H1 (cell line): ENCODE data around the gene DYNLT1. TPM values are rescaled to one million over a fixed set of nuclear protein-coding genes. Genes with fewer than 3 reads are reported as not detected.

Experiments
- CTCF ChIA-PET: fragments of 300-600 bp; sonication (Branson Sonifier 250); formaldehyde crosslinking; loops from one replicate; lab custom pipeline; 2021; ENCODE audit not compliant: partially characterized antibody; lab: Charles Lee
- POLR2A ChIA-PET: fragments of 300-600 bp; sonication (Branson Sonifier 250); formaldehyde crosslinking; loops from one replicate; lab custom pipeline; 2021; ENCODE audit warnings: inconsistent platforms; ENCODE audit not compliant: partially characterized antibody; lab: Charles Lee
- DNase-seq, 2 experiments: peaks; one replicate each; pipeline versions ENCODE4 v3.0.0 to v3.0.0-alpha.2; 2010 to 2022; ENCODE audit warnings: low spot score in 2 of 2, low read depth in 1 of 2, mixed read lengths in 1 of 2
- FAIRE-seq: peaks from 2 replicates; lab custom pipeline; 2011; peaks lifted over from hg19 to GRCh38; lab: Jason Lieb, UNC
- H2AFZ ChIP-seq: 2 replicates; pipeline ENCODE4 v1.8.1; 2012; ENCODE audit warnings: low read length, inconsistent platforms
- H2AK5ac ChIP-seq: 2 replicates; pipeline ENCODE4 v1.6.1; 2013; ENCODE audit warnings: low read depth, low read length
- H2BK120ac ChIP-seq: replicated peaks from 2 replicates; pipeline ENCODE3; 2013; ENCODE audit warnings: low read depth, low read length, inconsistent platforms
- H2BK12ac ChIP-seq: 2 replicates; pipeline ENCODE4 v1.6.1; 2013; ENCODE audit warnings: low read depth, low read length
- H2BK15ac ChIP-seq: 2 replicates; pipeline ENCODE4 v1.6.1; 2013; ENCODE audit warnings: low read length
- H2BK20ac ChIP-seq: 2 replicates; pipeline ENCODE4 v1.6.1; 2013; ENCODE audit warnings: low read length
- H2BK5ac ChIP-seq: 2 replicates; pipeline ENCODE4 v1.6.1; 2013; ENCODE audit warnings: low read depth, low read length
- H3K14ac ChIP-seq: 2 replicates; pipeline ENCODE4 v1.6.1; 2013; ENCODE audit warnings: inconsistent platforms; ENCODE audit not compliant: insufficient read length
- H3K18ac ChIP-seq: 2 replicates; pipeline ENCODE4 v1.6.1; 2013; ENCODE audit warnings: low read length; ENCODE audit errors: extremely low read depth
- H3K23ac ChIP-seq: 2 replicates; pipeline ENCODE4 v1.6.1; 2013; ENCODE audit warnings: inconsistent platforms; ENCODE audit not compliant: insufficient read length
- H3K23me2 ChIP-seq: 2 replicates; pipeline ENCODE4 v1.6.1; 2013; ENCODE audit warnings: low read depth, low read length
- H3K27ac ChIP-seq: 2 replicates; pipeline ENCODE4 v1.6.1; 2011; ENCODE audit warnings: low read depth, low read length, inconsistent platforms
- H3K27me3 ChIP-seq, 4 experiments: replicated peaks in 1 of 4; 1 replicate in 1 of 4; 2 replicates in 3 of 4; pipeline versions ENCODE4 v1.6.1 to v1.8.1; 2011 to 2013; ENCODE audit warnings: low read length in 3 of 4, mild to moderate bottlenecking in 3 of 4, inconsistent platforms in 2 of 4, mixed read lengths in 2 of 4, moderate library complexity in 1 of 4; ENCODE audit not compliant: control insufficient read depth in 3 of 4, insufficient read depth in 3 of 4; ENCODE audit errors: extremely low read depth in 1 of 4
- H3K36me3 ChIP-seq, 4 experiments: 2 replicates each; pipeline versions ENCODE4 v1.6.1 to v1.8.1; 2011 to 2013; ENCODE audit warnings: mild to moderate bottlenecking in 4 of 4, low read length in 3 of 4, moderate library complexity in 2 of 4, control low read depth in 1 of 4, inconsistent platforms in 1 of 4; ENCODE audit not compliant: insufficient read depth in 4 of 4, control insufficient read depth in 2 of 4
- H3K4ac ChIP-seq: replicated peaks from 2 replicates; pipeline ENCODE3; 2013; ENCODE audit warnings: low read length, low read depth, mixed read lengths, inconsistent platforms; ENCODE audit not compliant: insufficient read length
- H3K4me1 ChIP-seq, 4 experiments: replicated peaks in 1 of 4; 1 replicate in 1 of 4; 2 replicates in 3 of 4; pipeline versions ENCODE4 v1.6.1 to v1.8.1; 2011 to 2013; ENCODE audit warnings: low read length in 3 of 4, inconsistent platforms in 2 of 4, mixed read lengths in 1 of 4; ENCODE audit not compliant: insufficient read depth in 4 of 4, control insufficient read depth in 3 of 4
- H3K4me2 ChIP-seq, 2 experiments: 2 replicates each; pipeline versions ENCODE4 v1.6.1 to v1.8.1; 2011 to 2013; ENCODE audit warnings: low read depth in 2 of 2, low read length in 2 of 2, control low read depth in 1 of 2, inconsistent platforms in 1 of 2, mild to moderate bottlenecking in 1 of 2; ENCODE audit not compliant: insufficient read depth in 1 of 2
- H3K4me3 ChIP-seq, 4 experiments: fragments of 200-600, 300-600 bp in 1 of 4; sonication (generic), shearing (Covaris generic), sonication (Bioruptor Twin) in 1 of 4; 2 replicates each; pipeline versions ENCODE4 v1.5.1 to v1.8.1; 2011 to 2016; ENCODE audit warnings: low read length in 4 of 4, low read depth in 3 of 4, control low read depth in 2 of 4, inconsistent platforms in 2 of 4, mild to moderate bottlenecking in 2 of 4, mixed read lengths in 1 of 4, moderate library complexity in 1 of 4; ENCODE audit not compliant: insufficient read depth in 2 of 4; ENCODE audit errors: extremely low read depth in 1 of 4
- H3K56ac ChIP-seq: replicated peaks from 2 replicates; pipeline ENCODE3; 2013; ENCODE audit warnings: low read depth, mild to moderate bottlenecking, mixed read lengths, low read length, inconsistent platforms; ENCODE audit not compliant: insufficient read length
- H3K79me1 ChIP-seq: 2 replicates; pipeline ENCODE4 v1.6.1; 2013; ENCODE audit warnings: low read depth, low read length, control low read depth
- H3K79me2 ChIP-seq, 2 experiments: 2 replicates each; pipeline versions ENCODE4 v1.6.1 to v1.8.1; 2012 to 2013; ENCODE audit warnings: low read length in 2 of 2, mild to moderate bottlenecking in 2 of 2, inconsistent platforms in 1 of 2; ENCODE audit not compliant: insufficient read depth in 2 of 2, control insufficient read depth in 1 of 2
- H3K9ac ChIP-seq, 4 experiments: replicated peaks in 1 of 4; 1 replicate in 1 of 4; 2 replicates in 3 of 4; pipeline versions ENCODE4 v1.6.1 to v1.8.1; 2011 to 2013; ENCODE audit warnings: low read depth in 3 of 4, low read length in 3 of 4, control low read depth in 2 of 4, mild to moderate bottlenecking in 2 of 4, moderate library complexity in 2 of 4, inconsistent platforms in 1 of 4; ENCODE audit errors: extremely low read depth in 1 of 4
- H3K9me3 ChIP-seq, 2 experiments: 2 replicates each; pipeline versions ENCODE4 v1.6.1 to v1.8.1; 2012 to 2013; ENCODE audit warnings: mild to moderate bottlenecking in 2 of 2, moderate library complexity in 2 of 2, control low read depth in 1 of 2, inconsistent platforms in 1 of 2, low read depth in 1 of 2, low read length in 1 of 2, mixed read lengths in 1 of 2; ENCODE audit not compliant: insufficient read depth in 2 of 2
- H4K20me1 ChIP-seq, 2 experiments: replicated peaks in 1 of 2; 2 replicates each; pipeline versions ENCODE3 to v1.8.1; 2011 to 2013; ENCODE audit warnings: inconsistent platforms in 2 of 2, low read length in 2 of 2, mild to moderate bottlenecking in 1 of 2; ENCODE audit not compliant: insufficient read depth in 2 of 2, control insufficient read depth in 1 of 2
- H4K5ac ChIP-seq: 2 replicates; pipeline ENCODE4 v1.6.1; 2013; ENCODE audit warnings: low read length, low read depth, mixed read lengths, inconsistent platforms; ENCODE audit not compliant: insufficient read length
- H4K8ac ChIP-seq: 2 replicates; pipeline ENCODE4 v1.8.0; 2013; ENCODE audit warnings: mild to moderate bottlenecking, moderate library complexity, low read length, inconsistent platforms; ENCODE audit not compliant: insufficient read depth; ENCODE audit errors: extremely low read depth
- H4K91ac ChIP-seq: replicated peaks from 2 replicates; pipeline ENCODE3; 2013; ENCODE audit warnings: low read length, mixed read lengths, inconsistent platforms; ENCODE audit not compliant: insufficient read length
- BCL11A ChIP-seq, 2 experiments: IDR thresholded peaks; one replicate each; pipeline ENCODE4 v1.6.1; 2011; ENCODE audit warnings: low read depth in 2 of 2, low read length in 2 of 2, mild to moderate bottlenecking in 2 of 2
- MAFK ChIP-seq: IDR thresholded peaks from 2 replicates; pipeline ENCODE4 v1.6.1; 2012; ENCODE audit warnings: low read depth, mild to moderate bottlenecking, improper control_type of control experiment, low read length
- WGBS, 2 experiments: shearing (Covaris generic) in 1 of 2; methylation state at CpG; one replicate each; pipeline versions ENCODE4 v1.1.6 to v1.1.7; 2013 to 2015; ENCODE audit warnings: low lambda C conversion rate in 2 of 2, mixed read lengths in 2 of 2, inconsistent platforms in 1 of 2, low coverage in 1 of 2, missing lambda C conversion rate in 1 of 2; ENCODE audit not compliant: insufficient replicate concordance in 2 of 2, insufficient coverage in 1 of 2, insufficient read length in 1 of 2; ENCODE audit errors: extremely low coverage in 1 of 2, missing lambda C conversion rate in 1 of 2; 5-methylcytosine and 5-hydroxymethylcytosine counted together
- polyA plus RNA-seq, 7 experiments: library from polyadenylated mRNA; depleted of rRNA in 3 of 7; stranded (reverse) in 5 of 7; unstranded in 2 of 7; fragments of >200 nt in 5 of 7; fragments of 200-250 nt in 2 of 7; gene quantifications; 1 replicate in 5 of 7; 2 replicates in 1 of 7; 4 replicates in 1 of 7; pipeline versions ENCODE4 v1.2.1 to v1.2.3, GENCODE V29; 2011 to 2013; ENCODE audit warnings: missing spikeins in 2 of 7, mixed read lengths in 2 of 7
- total RNA-seq: library from RNA; stranded (reverse); fragmentation: NEBNext Ultra II Directional; extraction: Animal tissue kit (Norgen Biotek cat#: 25700); gene quantifications from 2 replicates; pipeline ENCODE4 v1.2.1, GENCODE V29; 2021

DYNLT1 gene
- total and polyA plus RNA-seq, 2 of the 8 experiments (the other 6 are each of a cell fraction or from before 2014, with no cell fraction given) = 119 to 245 TPM

- no peak overlapping the region for H2BK12ac ChIP-seq
- H3K4me3 ChIP-seq = no peak overlapping the region
- H3K14ac ChIP-seq = no peak overlapping the region
- peaks cover 0 to 7% (median 3%) of the 10 kb centered on the region in 4 experiments; a peak in 2 of 7 replicates for H3K4me1 ChIP-seq
- no peak overlapping the region; the same call in 1 of the 2 replicates for H4K8ac ChIP-seq
- no peak overlapping the region for H2AFZ ChIP-seq
- no peak overlapping the region for H4K5ac ChIP-seq
- no peak overlapping the region for H3K23ac ChIP-seq
- no peak overlapping the region; a peak in 1 of 4 replicates for H3K4me2 ChIP-seq
- H3K36me3 ChIP-seq = peaks cover 0 to 4% (median 2%) of the 10 kb centered on the region in 4 experiments; a peak in 3 of 8 replicates
- H3K56ac ChIP-seq = no peak overlapping the region
- ChIA-PET POLR2A (interaction anchor here (1.1 to 1.2 kb wide), 2 partner anchors 11 to 13 kb away, joined by 3 read pairs; no protein-coding TSS in a partner anchor), CTCF (interaction anchor here (1.0 to 3.4 kb wide), 4 partner anchors 12 to 123 kb away, joined by 3 to 21 read pairs (median 4); no protein-coding TSS in a partner anchor)
- no peak overlapping the region for H3K18ac ChIP-seq
- H4K20me1 ChIP-seq = peaks cover 4 to 12% of the 10 kb centered on the region in 2 experiments
- no peak overlapping the region for H3K27ac ChIP-seq
- H4K91ac ChIP-seq = no peak overlapping the region
- H3K9me3 ChIP-seq = no peaks in the 10 kb centered on the region
- H2BK120ac ChIP-seq = no peak overlapping the region
- no peak overlapping the region for H2AK5ac ChIP-seq
- H2BK20ac ChIP-seq = no peak overlapping the region
- DNase-seq (no peak), FAIRE-seq (no peak)
- H3K4ac ChIP-seq = no peak overlapping the region
- TF ChIP-seq BCL11A (IDR thresholded peaks at IDR 0.05; ENCODE audit: low read depth in 2 of 2, low read length in 2 of 2) (no peak), MAFK (no peak)
- no peak overlapping the region for H3K9ac ChIP-seq
- no peak overlapping the region for H2BK15ac ChIP-seq
- peaks cover 0 to 23% of the 10 kb centered on the region in 2 experiments; a peak in 2 of 4 replicates for H3K79me2 ChIP-seq
- no peak overlapping the region for H2BK5ac ChIP-seq
- H3K23me2 ChIP-seq = peaks cover 3% of the 10 kb centered on the region
- H3K79me1 ChIP-seq = peaks cover 10% of the 10 kb centered on the region
- peaks cover 0 to 4% (median 0%) of the 10 kb centered on the region in 4 experiments; a peak in 2 of 7 replicates for H3K27me3 ChIP-seq
- WGBS, 2 experiments = 91% methylated on average over 8 of the region's 8 CpGs; no CpG with 5 or more reads in 1 of the 2 experiments
Observed at GRCh38 chr6:158642097-158642601, 2.4 kb downstream of the DYNLT1 start.
